ENCODE measurements around the gene ALDH3B1.

ALDH3B1 gene

GRCh38 chr11:68006606-68007166 lies 3.4 kb upstream of the ALDH3B1 start:
- TF ChIP-seq, protein P1, sequence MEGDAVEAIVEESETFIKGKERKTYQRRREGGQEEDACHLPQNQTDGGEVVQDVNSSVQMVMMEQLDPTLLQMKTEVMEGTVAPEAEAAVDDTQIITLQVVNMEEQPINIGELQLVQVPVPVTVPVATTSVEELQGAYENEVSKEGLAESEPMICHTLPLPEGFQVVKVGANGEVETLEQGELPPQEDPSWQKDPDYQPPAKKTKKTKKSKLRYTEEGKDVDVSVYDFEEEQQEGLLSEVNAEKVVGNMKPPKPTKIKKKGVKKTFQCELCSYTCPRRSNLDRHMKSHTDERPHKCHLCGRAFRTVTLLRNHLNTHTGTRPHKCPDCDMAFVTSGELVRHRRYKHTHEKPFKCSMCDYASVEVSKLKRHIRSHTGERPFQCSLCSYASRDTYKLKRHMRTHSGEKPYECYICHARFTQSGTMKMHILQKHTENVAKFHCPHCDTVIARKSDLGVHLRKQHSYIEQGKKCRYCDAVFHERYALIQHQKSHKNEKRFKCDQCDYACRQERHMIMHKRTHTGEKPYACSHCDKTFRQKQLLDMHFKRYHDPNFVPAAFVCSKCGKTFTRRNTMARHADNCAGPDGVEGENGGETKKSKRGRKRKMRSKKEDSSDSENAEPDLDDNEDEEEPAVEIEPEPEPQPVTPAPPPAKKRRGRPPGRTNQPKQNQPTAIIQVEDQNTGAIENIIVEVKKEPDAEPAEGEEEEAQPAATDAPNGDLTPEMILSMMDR (conservative IDR thresholded peaks at IDR 0.05; ENCODE audit: low read length): no peak
- DNase-seq (ENCODE audit: low read depth): no peak
- no peak overlapping the region for H3K4me3 ChIP-seq (ENCODE audit: low read length)

DNA sequence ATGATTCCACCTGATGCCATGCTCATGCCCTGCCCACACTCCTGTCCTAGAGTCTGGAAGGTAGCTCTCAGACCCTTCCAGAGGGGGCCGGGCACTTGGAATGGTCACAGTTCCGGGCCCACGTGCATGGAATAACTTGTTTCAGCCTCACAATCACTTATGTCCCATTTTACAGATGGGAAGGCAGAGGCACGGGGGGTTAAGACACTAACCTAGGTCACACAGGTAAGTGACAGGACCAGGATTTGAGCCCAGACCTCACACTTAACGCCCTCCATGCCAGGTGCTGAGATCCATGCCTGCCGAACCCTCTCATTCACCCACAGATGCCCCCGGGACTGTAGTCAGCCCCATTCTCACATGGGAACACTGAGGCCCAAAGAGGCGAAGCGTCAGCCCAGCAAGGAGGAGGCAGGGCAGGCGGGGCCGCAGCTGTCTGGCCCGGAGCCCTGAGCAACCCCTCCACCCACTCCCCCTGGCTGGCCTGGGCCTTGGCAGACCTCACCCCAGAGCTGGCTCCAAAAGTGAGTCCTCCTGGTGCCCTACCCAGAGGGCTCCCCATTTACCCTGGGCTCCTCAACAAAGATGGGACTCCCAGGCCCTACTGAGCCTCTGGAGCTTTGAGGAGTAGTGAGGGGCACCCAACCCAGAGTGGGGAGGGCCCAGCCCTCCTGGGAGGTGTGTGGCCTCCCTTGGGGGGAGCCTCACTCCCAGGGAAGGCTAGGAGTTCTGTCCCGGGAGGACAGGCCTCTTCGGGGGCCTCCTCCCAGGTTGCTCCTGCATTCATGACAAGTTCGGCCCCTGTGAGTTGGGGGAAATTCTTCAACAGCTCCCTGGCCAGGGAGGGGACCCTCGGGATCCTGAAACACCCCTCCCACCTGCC lies 2.4 kb upstream of the ALDH3B1 start:
- no peak for DNase-seq (ENCODE audit: low read depth)
- TF ChIP-seq, protein P1 (conservative IDR thresholded peaks at IDR 0.05; ENCODE audit: low read length): no peak
- no peak overlapping the region for H3K4me3 ChIP-seq (ENCODE audit: low read length)

DNA sequence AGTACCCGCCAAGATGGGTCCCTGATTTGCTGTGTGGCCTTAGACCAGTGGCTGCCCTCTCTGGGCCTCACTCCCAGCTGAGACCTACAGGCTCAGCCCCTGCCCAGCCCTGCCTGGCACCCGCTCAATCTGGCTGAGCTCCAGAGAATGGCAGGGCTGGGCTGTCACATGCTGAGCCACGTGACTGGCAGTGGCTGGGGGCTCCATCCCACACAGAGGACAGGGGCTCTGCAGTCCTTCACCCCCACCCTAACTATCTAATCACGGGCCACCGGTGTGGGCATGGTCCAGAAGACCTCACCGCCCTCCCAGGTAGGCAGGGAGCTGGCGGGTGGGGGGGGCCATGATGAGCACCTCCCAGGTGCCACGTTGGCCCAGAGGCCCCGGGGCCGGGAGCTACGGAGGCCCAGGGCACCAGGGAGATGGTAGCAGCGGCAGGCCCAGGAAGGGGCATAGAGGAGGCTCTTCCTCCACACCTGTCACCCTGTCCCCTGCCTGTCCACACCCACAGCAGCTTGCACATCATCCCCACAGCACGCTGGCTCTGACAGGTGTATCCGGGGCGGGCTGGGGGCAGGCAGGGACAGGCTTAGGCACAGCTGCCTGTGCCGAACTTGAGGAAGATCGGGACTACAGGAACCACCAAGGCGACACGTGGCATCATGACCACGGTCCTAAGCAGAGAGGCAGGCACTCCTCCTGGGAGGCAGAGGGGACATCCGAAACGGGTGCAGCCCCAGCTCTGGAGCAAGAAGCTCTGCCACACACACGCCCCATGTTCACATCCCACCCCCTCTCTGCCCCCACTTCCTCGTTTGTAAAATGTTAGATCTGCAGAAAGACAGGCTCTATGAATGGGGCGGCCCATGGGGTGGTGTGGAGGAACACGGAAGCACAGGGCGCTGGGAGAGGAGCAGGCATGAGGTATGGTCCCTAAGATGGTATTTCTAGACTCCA lies 1.5 kb upstream of the ALDH3B1 start:
- no peak for DNase-seq (ENCODE audit: low read depth)
- no peak overlapping the region for H3K4me3 ChIP-seq (ENCODE audit: low read length)
- TF ChIP-seq, protein P1 (conservative IDR thresholded peaks at IDR 0.05; ENCODE audit: low read length): no peak

GRCh38 chr11:68009391-68010089 lies 587 bp upstream of the ALDH3B1 start:
- peak; percentile 55 for DNase-seq (ENCODE audit: low read depth)
- peak overlapping the region; percentile 79 for H3K4me3 ChIP-seq (ENCODE audit: low read length)
- TF ChIP-seq, protein P1 (conservative IDR thresholded peaks at IDR 0.05; ENCODE audit: low read length): peak; percentile 42

DNA sequence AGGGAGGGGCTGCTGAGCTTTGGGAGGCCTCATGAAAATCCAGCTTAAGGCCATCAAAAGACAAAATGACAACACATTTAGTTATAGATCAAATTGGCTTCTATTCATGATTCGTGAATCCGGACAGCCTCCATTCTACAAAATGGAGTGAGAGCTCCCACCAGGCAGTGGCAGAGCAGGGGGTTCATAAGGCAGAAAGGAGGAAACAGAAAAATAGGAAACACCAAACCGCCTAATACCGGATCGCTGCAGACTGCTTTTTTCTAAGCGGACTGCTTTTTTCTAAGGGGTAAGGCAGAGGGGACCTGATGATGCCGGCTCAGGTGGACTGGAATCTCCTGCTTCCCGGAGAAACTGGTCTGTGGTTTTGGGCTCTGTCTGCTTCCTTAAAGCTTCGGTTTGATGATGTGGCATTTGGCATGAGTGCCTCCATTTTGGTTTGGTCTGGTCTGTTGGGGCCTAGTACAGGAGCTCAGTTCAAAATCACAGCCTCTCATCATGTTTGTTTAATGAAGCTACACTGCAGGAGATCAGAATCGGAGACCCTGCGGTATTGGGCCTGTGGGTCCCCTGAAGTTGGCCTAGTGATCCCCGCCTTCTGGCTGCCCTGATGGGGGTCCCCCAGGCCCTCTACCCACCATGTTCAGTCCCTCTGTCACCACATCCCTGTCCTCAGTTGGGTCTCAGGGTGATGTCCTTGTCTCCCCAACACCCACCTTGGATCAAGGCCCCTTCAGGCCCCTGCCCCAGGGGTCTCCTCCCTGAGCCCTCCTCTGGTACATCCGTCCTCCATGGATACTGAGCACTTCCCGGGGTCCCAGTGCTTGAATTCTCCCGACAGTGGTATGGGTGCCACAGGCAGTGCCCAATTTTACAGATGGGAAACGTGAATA lies 1.2 kb downstream of the ALDH3B1 start:
- TF ChIP-seq, protein P1 (conservative IDR thresholded peaks at IDR 0.05; ENCODE audit: low read length): no peak
- DNase-seq (ENCODE audit: low read depth): no peak
- peak overlapping the region; percentile 79 for H3K4me3 ChIP-seq (ENCODE audit: low read length)

Data from AG10803 (cell line).